VCaP (cell line): ENCODE results near the gene MORN3.
"Not testable (repeated sequence)": the region's sequence is repeated elsewhere in the genome, so short reads cannot be mapped to it uniquely, and the experiment has no call there.

Experiments used
- H3K27ac ChIP-seq: fragments of 450-650 bp; 2 replicates; pipeline ENCODE4 v1.5.1; 2017
- TF ChIP-seq, protein P1 (sequence below): fragments of 450-650 bp; conservative IDR thresholded peaks from 2 replicates; pipeline ENCODE4 v1.5.1; 2017; ENCODE audit warnings: mild to moderate bottlenecking, moderate library complexity

The MORN3 gene

DNA sequence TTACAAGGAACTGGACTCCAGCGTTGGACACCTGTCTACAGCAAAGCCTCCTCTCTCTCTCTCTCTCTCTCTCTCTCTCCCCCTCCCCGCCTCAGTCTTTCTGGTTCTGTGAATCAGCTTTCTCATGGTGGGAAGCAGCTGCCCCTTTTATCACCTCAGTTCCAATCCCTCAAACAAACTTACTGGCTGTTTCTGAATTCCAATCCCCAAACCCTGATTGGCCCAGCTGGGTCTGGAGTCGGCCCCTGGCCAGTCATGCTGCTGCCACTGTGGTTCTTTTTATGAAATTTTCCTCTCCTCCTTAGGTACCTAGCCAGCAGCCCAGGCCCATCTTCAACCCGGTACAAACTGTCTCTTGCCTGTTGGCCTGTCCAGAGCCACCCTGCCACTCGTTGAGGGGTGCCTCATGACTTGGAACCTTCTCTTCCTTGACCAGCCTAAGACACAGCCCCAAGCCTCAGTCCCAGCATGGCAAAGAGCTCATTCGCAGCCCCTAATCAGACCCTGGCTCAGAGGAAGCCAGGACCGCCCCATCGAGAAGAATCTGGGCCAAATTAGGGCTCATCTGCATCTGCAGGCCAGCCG lies 9.4 kb upstream of the MORN3 start:
- H3K27ac ChIP-seq: peak overlapping the region; percentile 15
- TF ChIP-seq, protein P1, sequence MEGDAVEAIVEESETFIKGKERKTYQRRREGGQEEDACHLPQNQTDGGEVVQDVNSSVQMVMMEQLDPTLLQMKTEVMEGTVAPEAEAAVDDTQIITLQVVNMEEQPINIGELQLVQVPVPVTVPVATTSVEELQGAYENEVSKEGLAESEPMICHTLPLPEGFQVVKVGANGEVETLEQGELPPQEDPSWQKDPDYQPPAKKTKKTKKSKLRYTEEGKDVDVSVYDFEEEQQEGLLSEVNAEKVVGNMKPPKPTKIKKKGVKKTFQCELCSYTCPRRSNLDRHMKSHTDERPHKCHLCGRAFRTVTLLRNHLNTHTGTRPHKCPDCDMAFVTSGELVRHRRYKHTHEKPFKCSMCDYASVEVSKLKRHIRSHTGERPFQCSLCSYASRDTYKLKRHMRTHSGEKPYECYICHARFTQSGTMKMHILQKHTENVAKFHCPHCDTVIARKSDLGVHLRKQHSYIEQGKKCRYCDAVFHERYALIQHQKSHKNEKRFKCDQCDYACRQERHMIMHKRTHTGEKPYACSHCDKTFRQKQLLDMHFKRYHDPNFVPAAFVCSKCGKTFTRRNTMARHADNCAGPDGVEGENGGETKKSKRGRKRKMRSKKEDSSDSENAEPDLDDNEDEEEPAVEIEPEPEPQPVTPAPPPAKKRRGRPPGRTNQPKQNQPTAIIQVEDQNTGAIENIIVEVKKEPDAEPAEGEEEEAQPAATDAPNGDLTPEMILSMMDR: no peak

DNA sequence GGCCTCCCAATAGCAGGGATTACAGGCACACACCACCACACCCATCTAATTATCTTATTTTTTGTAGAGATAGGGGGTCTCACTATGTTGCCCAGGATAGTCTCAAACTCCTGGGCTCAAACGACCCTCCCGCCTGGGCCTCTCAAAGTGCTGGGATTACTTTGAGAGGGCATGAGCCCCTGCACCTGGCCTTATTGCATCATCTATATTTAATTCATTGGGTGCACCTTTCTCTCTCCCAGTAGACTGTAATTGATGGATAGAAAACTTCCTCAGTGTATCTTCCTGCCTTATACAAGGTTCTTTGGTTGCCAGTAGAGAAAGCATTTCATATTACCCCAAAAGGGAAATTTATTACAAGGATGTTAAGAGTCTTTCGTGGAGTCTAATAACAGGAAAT lies 8.9 kb upstream of the MORN3 start:
- peak overlapping the region; percentile 15 for H3K27ac ChIP-seq
- TF ChIP-seq, protein P1: no peak

GRCh38 chr12:121676190-121676589 lies 6.7 kb upstream of the MORN3 start:
- TF ChIP-seq, protein P1: no peak
- no peak overlapping the region for H3K27ac ChIP-seq

DNA sequence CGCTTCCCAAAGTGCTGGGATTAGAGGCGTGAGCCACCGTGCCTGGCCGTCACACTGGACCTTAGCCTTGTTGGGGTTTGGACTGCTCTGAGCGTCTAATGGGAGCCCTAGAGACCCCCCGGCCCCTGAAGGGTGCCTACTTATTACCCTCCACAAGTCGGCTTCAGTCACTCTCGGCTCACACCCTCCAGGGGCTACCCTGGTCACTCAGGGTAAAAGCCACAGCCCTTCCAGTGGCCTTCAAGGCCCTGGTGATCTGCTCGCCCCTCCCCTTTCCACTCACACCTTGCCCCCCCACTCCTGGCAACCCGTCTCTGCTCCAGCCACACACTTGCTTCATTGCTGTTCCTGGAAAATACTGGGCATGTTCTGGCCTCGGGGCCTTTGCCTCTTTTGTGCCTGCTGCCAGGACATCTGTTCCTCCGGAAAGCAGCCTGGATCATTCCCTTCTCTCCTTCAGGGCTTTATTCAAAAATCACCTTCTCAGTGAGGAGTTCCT lies 3.6 kb upstream of the MORN3 start:
- H3K27ac ChIP-seq: peak overlapping the region; percentile 79
- TF ChIP-seq, protein P1: no peak

DNA sequence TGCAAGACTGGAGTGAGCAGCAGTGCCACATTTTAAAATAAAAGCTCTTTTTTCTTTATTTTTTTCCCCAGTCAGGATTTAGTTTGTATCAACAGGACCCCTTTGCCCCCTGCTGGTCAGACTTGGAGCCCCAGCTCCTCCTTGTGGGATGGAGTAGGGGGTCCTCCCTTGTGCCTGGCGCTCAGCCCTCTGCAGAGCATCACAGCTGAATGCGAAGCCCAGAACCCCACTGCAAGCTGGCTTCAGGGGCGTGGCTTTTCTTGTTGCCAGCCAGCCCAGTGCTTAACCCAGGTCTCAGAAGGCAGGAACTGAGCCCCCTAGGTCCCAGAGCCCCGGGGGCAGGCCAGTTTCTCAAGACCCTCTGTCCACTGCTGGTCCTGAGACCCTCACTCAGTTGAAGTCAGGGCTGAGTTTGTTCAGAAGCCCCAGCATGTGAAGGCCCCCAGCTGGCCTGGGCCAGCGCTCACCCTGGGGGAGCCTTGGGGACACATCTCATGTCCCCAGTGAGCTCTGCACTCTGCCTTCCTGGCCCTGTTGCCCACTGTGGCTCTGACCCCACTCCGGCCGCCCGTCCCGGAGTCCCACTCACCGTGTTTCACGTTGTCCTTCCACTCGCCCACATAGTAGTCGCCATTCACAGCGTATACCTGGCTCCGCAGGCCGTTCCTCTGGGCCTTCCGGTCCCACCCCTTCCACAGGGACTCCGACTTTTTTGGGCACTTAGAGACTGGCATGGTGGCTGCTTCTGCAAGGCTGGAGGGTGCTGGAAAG lies 519 bp downstream of the MORN3 start:
- no peak overlapping the region for H3K27ac ChIP-seq
- TF ChIP-seq, protein P1: peak; percentile 73

- not testable (repeated sequence) for H3K27ac ChIP-seq
Observed at GRCh38 chr12:121666829-121667228, 2.6 kb downstream of the MORN3 start.

GRCh38 chr12:121663610-121663929 lies 5.9 kb downstream of the MORN3 start:
- TF ChIP-seq, protein P1: no peak
- H3K27ac ChIP-seq: no peak overlapping the region

GRCh38 chr12:121661353-121662105 lies 7.9 kb downstream of the MORN3 start:
- not testable (repeated sequence) for H3K27ac ChIP-seq
